ENCODE data around the gene MBOAT7.

DNA sequence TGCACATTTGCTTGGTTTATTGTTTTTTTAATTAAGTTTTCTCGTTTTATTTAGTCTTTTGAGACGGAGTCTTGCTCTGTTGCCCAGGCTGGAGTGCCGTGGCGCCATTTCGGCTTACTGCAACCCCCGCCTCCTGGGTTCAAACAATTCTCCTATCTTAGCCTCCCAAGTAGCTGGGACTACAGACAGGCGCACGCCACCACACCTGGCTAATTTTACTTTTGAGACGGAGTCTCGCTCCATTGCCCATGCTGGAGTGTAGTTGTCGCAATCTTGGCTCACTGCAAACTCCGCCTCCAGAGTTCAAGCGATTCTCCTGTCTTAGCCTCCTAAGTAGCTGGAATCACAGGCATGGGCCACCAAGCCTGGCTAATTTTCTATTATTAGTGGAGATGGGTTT, 12.6 kb upstream of the MBOAT7 start:
- TF ChIP-seq, protein P1, sequence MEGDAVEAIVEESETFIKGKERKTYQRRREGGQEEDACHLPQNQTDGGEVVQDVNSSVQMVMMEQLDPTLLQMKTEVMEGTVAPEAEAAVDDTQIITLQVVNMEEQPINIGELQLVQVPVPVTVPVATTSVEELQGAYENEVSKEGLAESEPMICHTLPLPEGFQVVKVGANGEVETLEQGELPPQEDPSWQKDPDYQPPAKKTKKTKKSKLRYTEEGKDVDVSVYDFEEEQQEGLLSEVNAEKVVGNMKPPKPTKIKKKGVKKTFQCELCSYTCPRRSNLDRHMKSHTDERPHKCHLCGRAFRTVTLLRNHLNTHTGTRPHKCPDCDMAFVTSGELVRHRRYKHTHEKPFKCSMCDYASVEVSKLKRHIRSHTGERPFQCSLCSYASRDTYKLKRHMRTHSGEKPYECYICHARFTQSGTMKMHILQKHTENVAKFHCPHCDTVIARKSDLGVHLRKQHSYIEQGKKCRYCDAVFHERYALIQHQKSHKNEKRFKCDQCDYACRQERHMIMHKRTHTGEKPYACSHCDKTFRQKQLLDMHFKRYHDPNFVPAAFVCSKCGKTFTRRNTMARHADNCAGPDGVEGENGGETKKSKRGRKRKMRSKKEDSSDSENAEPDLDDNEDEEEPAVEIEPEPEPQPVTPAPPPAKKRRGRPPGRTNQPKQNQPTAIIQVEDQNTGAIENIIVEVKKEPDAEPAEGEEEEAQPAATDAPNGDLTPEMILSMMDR (IDR thresholded peaks at IDR 0.05) = no peak
- TF ChIP-seq POLR2A (IDR thresholded peaks at IDR 0.05) = no peak
